PC-9 (cell line): ENCODE measurements around the gene CXCL10. TPM values are rescaled to one million over a fixed set of nuclear protein-coding genes. Genes with fewer than 3 reads are reported as not detected.

Experiments
- BruUV-seq: library from RNA; stranded (reverse); fragments of 400-500 nt; replicated peaks from 2 replicates; lab custom pipeline; 2021; lab: Mats Ljungman, UMichigan
- CTCF ChIA-PET: fragments of 300-600 bp; sonication (Branson Sonifier 250); formaldehyde crosslinking; loops from one replicate; lab custom pipeline; 2022; ENCODE audit warnings: antibody characterized with exemption; lab: Charles Lee
- POLR2A ChIA-PET: fragments of 300-600 bp; sonication (Branson Sonifier 250); formaldehyde crosslinking; loops from one replicate; lab custom pipeline; 2022; ENCODE audit warnings: antibody characterized with exemption; ENCODE audit not compliant: unreplicated experiment; lab: Charles Lee
- DNase-seq, 2 experiments: peaks; one replicate each; pipeline versions ENCODE4 v3.0.0 to v3.0.0-alpha.2; 2015 to 2022; ENCODE audit warnings: mixed read lengths in 1 of 2
- H2AFZ ChIP-seq: fragments of 200-600 bp; sonication (generic); 2 replicates; pipeline ENCODE4 v1.8.1; 2017; ENCODE audit warnings: antibody characterized with exemption
- H3F3A ChIP-seq: fragments of 200-600 bp; sonication (generic); 2 replicates; pipeline ENCODE4 v1.8.1; 2017; ENCODE audit warnings: antibody characterized with exemption, mild to moderate bottlenecking, low read depth; ENCODE audit not compliant: insufficient read depth
- H3K27ac ChIP-seq: fragments of 200-600 bp; sonication (generic); 2 replicates; pipeline ENCODE4 v1.6.1; 2016; ENCODE audit warnings: mixed run types
- H3K27me3 ChIP-seq: fragments of 200-600 bp; sonication (generic); 2 replicates; pipeline ENCODE4 v1.6.1; 2016; ENCODE audit warnings: low read depth, mixed run types; ENCODE audit not compliant: insufficient read depth
- H3K36me3 ChIP-seq: fragments of 200-600 bp; sonication (generic); 2 replicates; pipeline ENCODE4 v1.6.1; 2016; ENCODE audit warnings: low read depth, mixed run types
- H3K4me1 ChIP-seq: fragments of 200-600 bp; sonication (generic); replicated peaks from 2 replicates; pipeline ENCODE4 v1.6.1; 2016; ENCODE audit warnings: mixed run types; ENCODE audit not compliant: insufficient read depth
- H3K4me2 ChIP-seq: fragments of 200-600 bp; sonication (generic); 2 replicates; pipeline ENCODE4 v1.6.1; 2017; ENCODE audit warnings: mixed run types
- H3K4me3 ChIP-seq: fragments of 200-600 bp; sonication (generic); 2 replicates; pipeline ENCODE4 v1.6.1; 2016; ENCODE audit warnings: mixed run types
- H3K79me2 ChIP-seq: fragments of 200-600 bp; sonication (generic); 2 replicates; pipeline ENCODE4 v1.6.1; 2017; ENCODE audit warnings: low read depth, mixed run types
- H3K9me2 ChIP-seq: fragments of 200-600 bp; sonication (generic); 2 replicates; pipeline ENCODE4 v1.8.1; 2017; ENCODE audit warnings: mild to moderate bottlenecking; ENCODE audit not compliant: insufficient read depth
- H3K9me3 ChIP-seq: fragments of 200-600 bp; sonication (generic); 2 replicates; pipeline ENCODE4 v1.8.1; 2016; ENCODE audit warnings: low read depth; ENCODE audit not compliant: insufficient read depth
- H4K20me1 ChIP-seq: fragments of 200-600 bp; sonication (generic); 2 replicates; pipeline ENCODE4 v1.8.1; 2017; ENCODE audit not compliant: insufficient read depth
- EZH2 ChIP-seq: fragments of 200-600 bp; sonication (generic); IDR thresholded peaks from 2 replicates; pipeline ENCODE4 v1.8.0; 2017; ENCODE audit warnings: antibody characterized with exemption, low read depth
- intact Hi-C: fragments of 100-400 bp; cut with micrococcal nuclease; formaldehyde crosslinking; loops from one replicate; pipeline ENCODE4 v1.10.0; 2022; ENCODE audit not compliant: unreplicated experiment
- total RNA-seq: library from RNA; stranded (reverse); gene quantifications from 2 replicates; pipeline ENCODE4 v1.2.3, GENCODE V29; 2021
- TF ChIP-seq, protein P1 (sequence below): fragments of 200-600 bp; sonication (generic); conservative IDR thresholded peaks from 2 replicates; pipeline ENCODE4 v1.6.1; 2017; ENCODE audit warnings: mixed run types, antibody characterized with exemption, mild to moderate bottlenecking, moderate library complexity

Gene CXCL10
- total RNA-seq, 1 experiment from 2014 or later: not detected

DNA sequence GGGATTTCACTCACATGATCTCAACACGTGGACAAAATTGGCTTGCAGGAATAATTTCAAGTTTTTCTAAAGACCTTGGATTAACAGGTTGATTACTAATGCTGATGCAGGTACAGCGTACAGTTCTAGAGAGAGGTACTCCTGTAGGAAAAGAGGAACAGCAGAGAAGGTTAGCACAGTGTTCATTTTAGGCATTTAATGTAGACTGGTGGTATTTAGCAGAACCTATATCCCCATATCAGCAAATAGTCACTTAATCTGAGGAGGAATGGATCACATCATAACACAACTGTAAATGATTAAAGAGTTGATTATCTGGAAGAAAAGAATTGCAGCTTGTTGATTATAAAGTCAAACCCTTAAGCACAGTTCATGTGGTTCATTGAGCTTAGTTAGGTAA is 620 bp downstream of the CXCL10 start:
- H3K27me3 ChIP-seq: no peaks in the 10 kb centered on the region
- no peak overlapping the region for H3K4me3 ChIP-seq
- BruUV-seq: no TSS peak
- no peaks in the 10 kb centered on the region for H3K4me1 ChIP-seq
- TF ChIP-seq, protein P1, sequence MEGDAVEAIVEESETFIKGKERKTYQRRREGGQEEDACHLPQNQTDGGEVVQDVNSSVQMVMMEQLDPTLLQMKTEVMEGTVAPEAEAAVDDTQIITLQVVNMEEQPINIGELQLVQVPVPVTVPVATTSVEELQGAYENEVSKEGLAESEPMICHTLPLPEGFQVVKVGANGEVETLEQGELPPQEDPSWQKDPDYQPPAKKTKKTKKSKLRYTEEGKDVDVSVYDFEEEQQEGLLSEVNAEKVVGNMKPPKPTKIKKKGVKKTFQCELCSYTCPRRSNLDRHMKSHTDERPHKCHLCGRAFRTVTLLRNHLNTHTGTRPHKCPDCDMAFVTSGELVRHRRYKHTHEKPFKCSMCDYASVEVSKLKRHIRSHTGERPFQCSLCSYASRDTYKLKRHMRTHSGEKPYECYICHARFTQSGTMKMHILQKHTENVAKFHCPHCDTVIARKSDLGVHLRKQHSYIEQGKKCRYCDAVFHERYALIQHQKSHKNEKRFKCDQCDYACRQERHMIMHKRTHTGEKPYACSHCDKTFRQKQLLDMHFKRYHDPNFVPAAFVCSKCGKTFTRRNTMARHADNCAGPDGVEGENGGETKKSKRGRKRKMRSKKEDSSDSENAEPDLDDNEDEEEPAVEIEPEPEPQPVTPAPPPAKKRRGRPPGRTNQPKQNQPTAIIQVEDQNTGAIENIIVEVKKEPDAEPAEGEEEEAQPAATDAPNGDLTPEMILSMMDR: no peak
- no peak for TF ChIP-seq EZH2
- CTCF ChIA-PET: no interaction called here
- no peaks in the 10 kb centered on the region for H3K9me3 ChIP-seq
- intact Hi-C loops: no loop called here
- POLR2A ChIA-PET: no interaction called here
- H3F3A ChIP-seq: no peaks in the 10 kb centered on the region
- no peaks in the 10 kb centered on the region for H4K20me1 ChIP-seq
- H3K9me2 ChIP-seq: no peaks in the 10 kb centered on the region; the same call in 1 of the 2 replicates
- DNase-seq: no peak
- H3K36me3 ChIP-seq: no peaks in the 10 kb centered on the region
- no peak overlapping the region for H3K4me2 ChIP-seq
- no peak overlapping the region for H2AFZ ChIP-seq
- H3K79me2 ChIP-seq: no peaks in the 10 kb centered on the region
- H3K27ac ChIP-seq: no peak overlapping the region

DNA sequence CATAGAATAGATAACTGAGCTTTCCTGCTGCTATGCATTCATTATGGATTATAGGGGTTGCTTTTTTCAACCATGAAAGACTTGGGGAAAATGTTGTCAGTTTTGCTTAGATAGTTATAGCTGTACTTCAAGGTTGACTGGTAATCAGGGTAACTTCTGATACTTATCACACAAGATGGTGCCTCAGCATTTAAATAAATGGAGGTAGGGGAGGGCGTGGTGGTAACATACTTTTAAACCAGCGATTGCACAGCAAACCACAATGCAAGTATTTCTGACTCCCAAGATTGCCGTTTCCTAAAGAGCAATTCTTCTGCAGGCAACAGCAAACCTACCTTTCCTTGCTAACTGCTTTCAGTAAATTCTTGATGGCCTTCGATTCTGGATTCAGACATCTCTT is 1.3 kb downstream of the CXCL10 start:
- H4K20me1 ChIP-seq: no peaks in the 10 kb centered on the region
- intact Hi-C loops: no loop called here
- POLR2A ChIA-PET: no interaction called here
- H2AFZ ChIP-seq: no peak overlapping the region
- no peak overlapping the region for H3K4me3 ChIP-seq
- no peaks in the 10 kb centered on the region for H3K27me3 ChIP-seq
- H3K79me2 ChIP-seq: no peaks in the 10 kb centered on the region
- H3F3A ChIP-seq: no peaks in the 10 kb centered on the region
- CTCF ChIA-PET: no interaction called here
- H3K27ac ChIP-seq: no peak overlapping the region
- no peaks in the 10 kb centered on the region; the same call in 1 of the 2 replicates for H3K9me2 ChIP-seq
- no peak for DNase-seq
- TF ChIP-seq, protein P1: no peak
- TF ChIP-seq EZH2: no peak
- no peaks in the 10 kb centered on the region for H3K36me3 ChIP-seq
- no peaks in the 10 kb centered on the region for H3K9me3 ChIP-seq
- H3K4me2 ChIP-seq: no peak overlapping the region
- H3K4me1 ChIP-seq: no peaks in the 10 kb centered on the region
- BruUV-seq: no TSS peak

DNA sequence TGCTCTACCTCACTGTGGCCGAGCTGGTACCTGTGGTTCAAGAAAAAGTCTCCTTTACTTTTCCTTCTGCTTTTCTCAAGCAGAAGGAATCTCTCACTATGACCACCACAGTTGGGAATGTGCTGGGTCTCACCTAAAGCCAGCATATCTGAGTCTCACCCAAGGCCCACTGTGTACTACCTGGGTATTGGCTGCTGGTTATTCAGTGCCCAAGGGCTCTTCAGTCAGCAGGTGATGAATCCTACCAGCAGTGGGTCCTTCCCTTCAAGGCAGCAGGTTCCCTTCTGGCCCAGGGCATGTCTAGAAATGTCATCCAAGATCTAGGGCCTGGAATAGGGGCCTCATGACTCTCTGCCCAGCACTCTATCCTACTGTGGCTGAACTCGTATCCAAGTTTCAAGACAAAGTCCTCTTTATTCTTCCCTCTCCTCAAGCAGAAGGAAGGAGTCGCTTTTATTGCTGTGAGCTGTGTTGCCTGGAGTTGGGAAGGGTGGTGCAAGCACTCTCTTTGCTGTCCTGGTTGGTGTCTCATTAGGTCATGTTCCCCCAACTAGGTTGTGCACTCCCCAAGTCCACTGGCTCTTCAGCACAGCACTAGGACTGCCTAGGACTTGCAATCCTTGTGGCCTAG is 6.1 kb downstream of the CXCL10 start:
- ChIA-PET POLR2A (no interaction called here), CTCF (no interaction called here)
- Histone ChIP-seq H3K4me1 (peaks cover 6% of the 10 kb centered on the region; the same call in 1 of the 2 replicates), H3K4me2 (no peak overlapping the region), H3F3A (no peaks in the 10 kb centered on the region), H3K27ac (no peak overlapping the region), H3K79me2 (no peaks in the 10 kb centered on the region), H3K27me3 (no peaks in the 10 kb centered on the region), H2AFZ (no peak overlapping the region), H3K9me3 (no peaks in the 10 kb centered on the region), H3K9me2 (no peaks in the 10 kb centered on the region), H4K20me1 (no peaks in the 10 kb centered on the region), H3K4me3 (no peak overlapping the region), H3K36me3 (no peaks in the 10 kb centered on the region)
- TF ChIP-seq EZH2: no peak
- TF ChIP-seq, protein P1: no peak
- DNase-seq: no peak
- intact Hi-C loops: no loop called here
- no TSS peak for BruUV-seq
